ENCODE measurements around the gene REEP5.

- TF ChIP-seq, protein P1, sequence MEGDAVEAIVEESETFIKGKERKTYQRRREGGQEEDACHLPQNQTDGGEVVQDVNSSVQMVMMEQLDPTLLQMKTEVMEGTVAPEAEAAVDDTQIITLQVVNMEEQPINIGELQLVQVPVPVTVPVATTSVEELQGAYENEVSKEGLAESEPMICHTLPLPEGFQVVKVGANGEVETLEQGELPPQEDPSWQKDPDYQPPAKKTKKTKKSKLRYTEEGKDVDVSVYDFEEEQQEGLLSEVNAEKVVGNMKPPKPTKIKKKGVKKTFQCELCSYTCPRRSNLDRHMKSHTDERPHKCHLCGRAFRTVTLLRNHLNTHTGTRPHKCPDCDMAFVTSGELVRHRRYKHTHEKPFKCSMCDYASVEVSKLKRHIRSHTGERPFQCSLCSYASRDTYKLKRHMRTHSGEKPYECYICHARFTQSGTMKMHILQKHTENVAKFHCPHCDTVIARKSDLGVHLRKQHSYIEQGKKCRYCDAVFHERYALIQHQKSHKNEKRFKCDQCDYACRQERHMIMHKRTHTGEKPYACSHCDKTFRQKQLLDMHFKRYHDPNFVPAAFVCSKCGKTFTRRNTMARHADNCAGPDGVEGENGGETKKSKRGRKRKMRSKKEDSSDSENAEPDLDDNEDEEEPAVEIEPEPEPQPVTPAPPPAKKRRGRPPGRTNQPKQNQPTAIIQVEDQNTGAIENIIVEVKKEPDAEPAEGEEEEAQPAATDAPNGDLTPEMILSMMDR (conservative IDR thresholded peaks at IDR 0.05; ENCODE audit: low read length): no peak
- no peak for TF ChIP-seq EZH2phosphoT487 (IDR thresholded peaks at IDR 0.05; ENCODE audit: borderline replicate concordance)
Observed at GRCh38 chr5:112870966-112871365, 51.1 kb downstream of the REEP5 start.
